Right forelimb (tissue), 1 donor: ENCODE measurements around the gene SELENON.

Experiments used
- DNase-seq: peaks from one replicate; pipeline ENCODE4 v3.0.0-alpha.2; 2018

Gene SELENON

DNA sequence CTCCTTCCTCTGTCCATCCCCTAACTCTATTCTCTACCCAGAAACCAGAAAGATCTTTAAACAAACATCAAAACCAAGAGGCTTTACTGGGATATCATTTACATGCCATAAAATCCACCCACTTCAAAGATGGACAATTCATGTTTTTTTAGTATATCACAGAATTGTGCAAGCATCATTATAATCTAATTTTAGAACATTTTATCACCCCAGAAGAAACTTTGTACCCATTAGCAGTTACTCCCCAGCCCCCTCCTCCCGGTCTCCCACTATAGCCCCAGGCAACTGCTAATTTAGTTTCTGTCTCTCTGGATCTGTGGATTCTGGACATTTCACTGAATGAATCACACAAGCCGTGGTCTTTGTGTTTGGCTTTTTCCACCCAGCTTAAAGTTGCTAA, 4.8 kb upstream of the SELENON start:
- DNase-seq: no peak

DNA sequence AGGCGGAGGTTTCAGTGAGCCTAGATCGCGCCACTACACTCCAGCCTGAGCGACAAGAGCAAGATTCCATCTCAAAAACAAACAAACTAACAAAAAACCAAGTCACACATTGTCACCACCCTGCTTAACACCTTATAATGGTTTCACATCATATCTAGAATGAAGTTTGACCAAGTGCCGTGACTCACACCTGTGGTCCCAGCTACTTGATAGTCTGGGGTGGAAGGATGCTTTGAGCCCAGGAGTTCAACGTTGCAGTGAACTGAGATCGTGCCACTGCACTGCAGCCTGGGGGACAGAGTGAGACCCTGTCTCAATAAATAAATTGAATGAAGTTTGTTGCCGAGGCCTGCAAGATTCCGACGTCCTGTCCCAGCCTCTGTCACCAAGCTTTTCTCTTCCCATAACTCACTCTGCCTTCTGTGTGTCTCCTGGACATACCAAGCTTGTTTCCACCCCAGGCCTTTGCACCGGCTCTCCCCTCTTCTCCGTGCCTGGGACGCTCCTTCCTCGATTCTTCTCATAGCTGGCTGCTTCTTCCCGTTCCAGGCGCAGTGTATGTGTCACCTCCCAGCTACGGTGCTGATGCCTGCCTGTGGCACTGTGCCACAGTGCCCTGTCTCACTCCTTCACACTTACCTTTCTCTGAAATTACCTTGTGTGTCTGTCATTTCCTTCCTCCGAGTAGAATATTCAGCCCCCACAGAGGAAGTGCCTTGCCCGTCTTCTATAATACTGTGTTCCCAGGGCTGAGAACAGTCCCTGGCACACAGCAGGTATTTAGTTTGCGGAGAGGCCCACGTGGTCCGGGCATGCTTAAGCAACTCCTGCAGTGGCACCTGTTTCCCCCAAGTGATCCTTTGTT, 3.8 kb upstream of the SELENON start:
- no peak for DNase-seq

DNA sequence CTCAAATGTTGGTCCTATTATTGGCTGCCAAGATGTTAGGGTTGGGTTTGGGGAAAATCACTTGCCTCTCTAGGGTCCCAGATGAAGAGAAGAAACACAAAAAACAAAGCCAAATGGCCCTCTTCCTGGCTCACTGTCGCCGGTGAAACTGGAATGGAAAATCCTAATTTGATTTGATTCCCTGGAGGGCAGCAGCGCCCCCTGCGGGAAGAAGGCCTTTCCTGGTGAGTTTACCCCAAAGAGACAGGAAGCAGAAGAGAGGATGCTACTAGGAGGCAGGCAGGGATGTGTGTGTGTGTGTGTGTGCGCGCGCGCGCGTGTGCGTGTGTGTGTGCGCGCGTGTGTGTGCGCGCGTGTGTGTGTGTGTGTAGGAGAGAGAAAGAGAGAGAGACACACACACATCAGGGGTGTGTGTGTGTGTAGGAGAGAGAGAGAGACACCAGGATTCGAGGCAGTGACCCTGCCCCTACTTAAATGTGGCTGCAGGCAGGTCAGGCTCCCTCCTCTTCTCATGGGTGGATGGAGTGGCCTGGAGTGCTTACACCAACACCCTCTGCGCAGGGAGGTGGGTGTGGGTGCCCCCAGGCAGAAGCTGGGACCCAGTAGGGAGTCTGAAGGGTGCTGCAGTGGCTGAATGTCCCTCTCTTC, 3.1 kb upstream of the SELENON start:
- peak; percentile 88 for DNase-seq

DNA sequence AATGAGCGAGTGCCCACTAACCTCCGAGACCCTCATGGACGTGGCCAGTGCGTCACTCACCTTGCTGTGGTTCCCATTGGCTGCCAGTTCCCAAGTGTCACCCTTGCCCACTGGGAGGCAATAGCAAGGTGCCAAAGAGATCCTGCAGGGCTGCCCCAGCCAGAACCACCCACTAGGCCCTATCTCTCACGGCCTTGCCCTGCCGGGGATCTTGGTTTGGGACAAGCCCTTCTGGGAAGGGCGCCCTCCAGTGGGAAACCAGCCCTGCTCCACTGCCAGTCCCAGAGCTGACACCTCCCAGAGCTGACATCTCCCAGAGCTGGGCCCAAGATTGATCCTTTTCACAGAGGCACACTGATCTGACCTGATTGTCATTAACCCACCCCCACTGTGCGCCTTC, 2.1 kb upstream of the SELENON start:
- no peak for DNase-seq

DNA sequence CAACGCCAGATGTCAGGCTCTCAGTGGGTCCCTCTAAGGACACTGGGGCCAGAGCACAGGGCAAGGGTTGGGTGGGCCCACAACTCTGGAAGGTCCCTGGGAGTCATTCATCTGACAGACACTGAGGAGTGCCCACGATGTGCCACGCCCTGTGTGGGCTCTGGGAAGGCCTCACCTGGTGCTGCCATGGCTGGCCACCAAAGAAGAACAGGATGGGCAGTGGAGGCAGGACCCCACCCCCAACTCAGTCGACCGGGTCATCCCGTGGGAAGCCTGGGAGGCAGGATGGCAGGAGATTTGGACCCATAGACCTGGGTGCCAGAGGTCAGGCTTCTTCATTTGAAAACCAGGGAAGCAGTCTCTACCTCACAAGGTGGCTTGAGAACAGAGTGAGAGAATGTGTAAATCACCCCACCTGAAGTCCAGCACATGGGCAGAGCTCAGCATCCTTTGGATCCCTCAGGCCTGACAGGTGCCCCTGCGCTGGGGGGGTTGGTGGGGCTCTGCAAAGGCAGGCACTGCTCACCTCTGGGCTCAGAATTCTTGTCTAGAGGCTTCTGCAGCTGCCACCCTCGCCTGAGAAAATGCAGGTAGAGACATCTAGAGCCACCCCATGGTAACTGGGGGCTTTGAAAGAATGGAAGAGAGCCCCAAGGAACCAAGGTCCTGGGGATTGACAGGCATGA, 1.2 kb upstream of the SELENON start:
- no peak for DNase-seq

DNA sequence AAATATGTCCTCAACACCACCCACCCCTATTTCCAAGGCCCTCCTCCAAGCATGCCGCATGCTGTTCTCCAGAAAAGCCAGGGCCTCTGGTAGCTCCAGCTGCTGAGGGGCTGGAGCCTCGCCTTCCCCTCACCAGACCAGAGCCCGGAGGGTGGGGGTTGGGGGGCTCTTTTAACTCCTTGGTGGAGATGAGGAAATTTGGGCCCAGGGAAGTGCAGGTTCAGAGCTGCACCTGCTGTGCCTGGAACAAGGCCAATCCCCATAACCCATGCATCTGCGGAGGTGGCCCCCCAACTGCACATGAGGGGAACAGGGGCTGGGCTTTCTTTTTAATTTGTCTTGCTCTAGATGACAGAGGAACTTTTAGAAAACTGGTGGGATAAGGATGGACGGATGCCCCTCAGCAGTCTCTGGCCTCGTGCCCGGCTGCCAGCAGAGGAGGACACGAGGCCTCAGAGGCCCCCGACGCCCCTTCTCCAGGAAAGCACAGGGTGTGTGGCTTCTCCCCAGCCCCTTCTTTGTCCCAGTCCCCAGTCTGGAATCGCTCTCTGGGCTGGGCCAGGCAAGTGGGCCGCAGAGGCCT, 550 bp upstream of the SELENON start:
- DNase-seq: no peak

DNA sequence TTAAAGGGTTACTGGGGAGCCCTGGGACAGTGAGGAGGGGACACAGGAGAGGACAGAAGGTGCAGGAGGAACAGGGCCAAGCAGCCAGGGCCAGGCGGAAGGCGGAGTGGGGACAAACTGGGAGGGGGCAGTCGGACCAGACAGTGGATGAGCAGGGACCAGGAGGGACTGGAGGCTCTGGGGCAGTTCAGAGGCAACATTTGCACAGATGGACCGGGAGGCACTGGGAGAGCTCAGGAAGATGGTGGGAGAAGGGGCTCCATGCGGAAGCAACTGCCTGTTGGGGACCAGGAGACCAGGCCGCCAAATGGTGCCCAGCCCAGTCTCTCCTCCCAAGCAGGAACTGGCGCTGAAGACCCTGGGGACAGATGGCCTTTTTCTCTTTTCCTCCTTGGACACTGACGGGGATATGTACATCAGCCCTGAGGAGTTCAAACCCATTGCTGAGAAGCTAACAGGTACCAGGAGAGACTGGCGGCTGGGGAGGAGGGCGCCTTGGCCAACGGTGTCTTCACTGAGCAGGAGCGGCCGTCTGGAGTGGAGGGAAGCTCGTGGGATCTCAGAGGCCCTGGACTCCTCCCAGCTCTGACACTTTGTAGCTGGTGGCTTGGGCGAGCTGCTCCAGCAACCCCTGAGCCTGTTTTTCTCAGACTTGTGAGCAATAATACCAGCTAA, 847 bp downstream of the SELENON start:
- no peak for DNase-seq

DNA sequence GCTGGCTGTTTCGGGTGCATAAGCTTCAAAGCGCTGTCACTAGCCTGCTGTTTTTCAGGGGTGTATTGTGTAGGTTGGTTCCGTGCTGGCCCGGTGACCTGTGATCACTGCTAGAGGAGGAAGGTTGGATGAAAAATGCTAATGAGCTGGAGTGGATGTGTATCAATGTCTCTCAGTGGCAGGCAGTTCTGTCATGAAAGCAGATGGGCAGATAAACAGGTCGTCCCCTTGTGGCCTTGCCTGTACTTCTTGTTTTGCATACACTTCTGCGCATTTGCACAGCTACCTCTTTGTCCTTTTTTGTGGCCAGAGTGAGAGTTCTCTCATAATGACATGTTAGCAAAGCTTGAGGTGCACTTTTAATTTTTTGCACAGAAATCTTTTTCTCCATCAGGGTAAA, 2.9 kb downstream of the SELENON start:
- DNase-seq: no peak

DNA sequence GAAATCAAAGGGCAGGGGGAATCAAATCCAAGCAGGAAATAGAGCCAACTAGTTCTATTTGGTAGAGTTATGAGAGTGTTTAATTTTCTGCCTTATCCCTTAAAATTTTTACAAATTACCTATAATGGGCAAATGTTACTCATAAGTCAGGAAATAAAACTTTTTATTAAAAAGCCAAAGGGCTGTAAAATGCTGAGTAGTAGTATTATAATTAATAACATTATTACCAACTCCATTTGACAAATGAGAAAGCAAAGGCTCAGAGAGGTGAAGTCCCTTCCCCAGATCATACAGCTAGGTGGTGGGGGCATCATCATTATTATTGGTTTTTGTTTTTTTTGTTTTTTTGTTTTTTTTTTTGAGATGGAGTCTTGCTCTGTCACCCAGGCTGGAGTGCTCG, 3.4 kb downstream of the SELENON start:
- no peak for DNase-seq

DNA sequence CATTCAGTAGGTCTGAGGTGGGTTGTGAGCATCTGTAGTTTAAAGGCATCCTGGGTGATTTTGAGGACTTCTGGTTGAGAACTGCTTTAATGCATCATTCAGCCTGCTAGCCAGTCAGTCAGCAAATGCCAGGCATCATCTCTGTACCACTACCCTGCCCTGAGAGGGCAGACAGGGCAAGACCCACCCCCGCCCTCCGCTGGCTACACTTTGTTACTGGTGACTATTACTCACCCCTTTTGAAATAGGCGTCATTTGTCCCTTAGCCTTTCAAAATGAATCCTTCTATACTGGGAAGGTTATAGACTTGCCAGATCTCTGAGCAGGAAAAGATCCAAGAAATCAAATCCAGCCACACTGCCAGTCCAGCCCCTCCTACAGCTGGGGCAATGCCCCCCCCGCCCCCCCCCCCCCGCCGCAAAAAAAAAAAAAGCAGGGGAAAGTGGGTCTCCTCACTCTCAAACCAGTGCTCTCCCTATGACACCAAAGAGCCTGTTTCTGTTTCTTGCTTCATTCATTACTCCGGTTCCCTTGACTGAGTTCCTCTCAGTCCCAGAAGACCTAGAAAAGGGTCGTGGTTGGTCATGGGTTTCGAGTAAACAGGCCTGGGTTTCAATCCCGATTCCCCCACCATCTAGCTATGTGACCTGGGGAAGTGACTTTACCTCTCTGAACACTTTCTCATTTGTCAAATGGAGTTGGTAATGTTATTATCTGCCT, 4.4 kb downstream of the SELENON start:
- DNase-seq: no peak

DNA sequence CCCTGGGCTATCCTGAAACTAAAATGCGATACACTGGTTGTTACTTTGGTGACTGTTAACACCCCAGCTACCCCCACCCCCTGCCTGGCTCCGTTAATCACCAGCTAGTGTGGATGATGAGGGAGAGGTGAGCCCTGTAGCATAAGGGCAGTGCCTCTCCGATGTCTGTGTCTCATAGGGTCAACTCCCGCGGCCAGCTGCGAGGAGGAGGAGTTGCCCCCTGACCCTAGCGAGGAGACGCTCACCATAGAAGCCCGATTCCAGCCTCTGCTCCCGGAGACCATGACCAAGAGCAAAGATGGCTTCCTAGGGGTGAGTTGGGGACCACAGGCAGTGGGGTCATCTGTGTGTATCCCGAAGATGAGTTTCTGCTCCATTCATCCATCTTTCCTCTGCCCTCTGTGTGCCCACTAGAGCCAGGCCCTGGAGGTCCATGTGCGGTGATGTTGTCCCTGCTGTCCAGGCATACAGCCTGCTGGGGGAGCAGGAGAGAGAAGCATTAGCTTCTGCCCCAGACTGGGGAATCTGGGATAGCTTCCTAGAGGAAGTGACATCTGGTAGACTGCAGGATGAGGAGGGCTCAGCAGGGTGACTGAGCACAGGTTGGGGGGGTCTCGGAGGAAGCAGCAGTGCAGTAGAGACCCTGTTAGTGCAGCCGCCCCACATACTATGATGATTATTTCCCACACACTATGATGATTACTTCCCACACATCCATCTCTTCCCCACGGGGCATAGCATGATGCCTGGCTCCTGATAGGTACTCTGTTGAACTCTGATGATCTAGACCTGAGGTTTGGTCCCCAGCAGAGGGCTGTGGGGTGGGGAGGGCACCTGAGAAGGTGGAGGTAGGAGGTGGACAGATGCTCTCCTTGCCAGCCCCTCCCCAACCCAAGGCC, 5.2 kb downstream of the SELENON start:
- no peak for DNase-seq

DNA sequence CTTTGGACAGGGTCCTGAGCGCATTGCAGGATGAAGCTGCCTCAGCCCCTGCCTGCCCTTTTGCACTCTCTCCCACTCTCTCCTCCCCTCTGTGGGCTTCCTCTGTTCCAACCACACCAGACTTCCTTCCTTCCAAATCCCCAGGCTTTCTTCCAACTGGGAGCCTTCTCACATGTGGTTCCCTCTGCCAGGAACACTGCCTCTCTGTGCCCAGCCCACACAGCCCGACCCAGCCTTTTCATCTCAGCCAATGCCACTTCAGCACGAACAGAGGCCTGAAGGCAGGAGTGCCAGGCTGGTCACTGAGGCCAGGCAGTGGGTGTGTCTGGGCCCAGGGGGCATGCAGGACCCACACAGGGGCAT, 5.9 kb downstream of the SELENON start:
- peak; percentile 61 for DNase-seq

DNA sequence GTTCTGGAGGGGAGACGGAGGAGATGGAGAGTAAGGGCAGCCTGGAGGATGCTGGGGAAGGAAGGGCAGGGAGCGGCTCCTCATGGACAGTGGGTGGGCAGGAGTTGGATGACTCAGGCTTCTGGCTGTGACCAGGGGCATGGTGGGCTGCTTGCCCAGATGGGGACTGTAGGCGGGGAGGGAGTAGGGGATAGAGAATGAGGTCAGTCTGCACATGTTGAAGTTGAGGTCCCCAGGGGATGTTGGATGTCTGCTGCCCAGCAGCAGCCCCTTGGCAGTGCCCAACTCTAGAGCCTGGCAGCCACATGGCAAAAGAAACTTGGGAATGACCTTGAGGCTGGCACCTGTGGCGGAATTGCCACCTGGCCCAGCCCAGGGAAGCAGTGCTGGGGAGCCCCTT, 6.4 kb downstream of the SELENON start:
- DNase-seq: no peak

DNA sequence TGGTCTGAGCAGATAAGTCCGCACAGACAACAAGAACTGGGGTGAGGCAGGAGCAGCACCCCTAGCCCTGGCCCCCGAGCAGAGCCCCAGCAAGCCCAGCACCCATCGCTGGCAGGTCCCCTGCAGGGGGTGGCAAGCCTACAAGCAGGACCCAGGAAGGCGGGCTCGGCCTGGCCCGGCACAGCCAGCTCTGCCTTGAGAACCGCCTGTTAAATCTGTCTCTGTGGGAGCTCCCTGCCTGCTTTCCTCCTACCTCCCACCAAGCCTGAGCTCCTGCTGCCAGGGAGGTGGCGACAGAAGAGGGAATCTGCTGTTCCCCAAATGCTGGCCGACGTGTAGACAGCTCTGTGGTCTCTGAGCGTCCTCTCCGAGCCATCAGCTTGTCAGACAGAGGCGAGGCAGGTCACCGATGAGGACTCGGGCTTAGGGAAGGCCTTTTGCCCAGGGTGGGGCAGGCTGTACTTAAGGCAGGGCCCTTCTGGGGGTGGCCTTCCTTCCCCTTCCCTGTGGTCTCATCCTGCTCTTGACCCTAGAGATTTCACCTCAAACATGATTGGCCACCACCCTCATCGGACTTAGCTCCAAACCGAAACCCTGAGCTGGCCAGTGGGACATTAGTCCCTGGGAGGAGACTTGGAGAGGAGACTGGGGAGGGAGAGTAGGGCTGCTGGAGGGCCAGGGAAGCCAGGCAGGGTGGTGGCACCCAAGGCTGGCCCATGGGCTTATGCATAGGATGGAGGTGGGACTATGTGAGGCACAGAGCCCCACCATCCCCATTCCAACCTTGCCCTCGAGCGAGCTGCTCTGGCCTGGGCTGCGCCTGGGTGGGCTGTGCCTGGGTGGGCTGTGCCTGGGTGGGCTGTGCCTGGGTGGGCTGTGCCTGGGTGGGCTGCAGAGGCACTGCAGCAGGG, 7.7 kb downstream of the SELENON start:
- no peak for DNase-seq

DNA sequence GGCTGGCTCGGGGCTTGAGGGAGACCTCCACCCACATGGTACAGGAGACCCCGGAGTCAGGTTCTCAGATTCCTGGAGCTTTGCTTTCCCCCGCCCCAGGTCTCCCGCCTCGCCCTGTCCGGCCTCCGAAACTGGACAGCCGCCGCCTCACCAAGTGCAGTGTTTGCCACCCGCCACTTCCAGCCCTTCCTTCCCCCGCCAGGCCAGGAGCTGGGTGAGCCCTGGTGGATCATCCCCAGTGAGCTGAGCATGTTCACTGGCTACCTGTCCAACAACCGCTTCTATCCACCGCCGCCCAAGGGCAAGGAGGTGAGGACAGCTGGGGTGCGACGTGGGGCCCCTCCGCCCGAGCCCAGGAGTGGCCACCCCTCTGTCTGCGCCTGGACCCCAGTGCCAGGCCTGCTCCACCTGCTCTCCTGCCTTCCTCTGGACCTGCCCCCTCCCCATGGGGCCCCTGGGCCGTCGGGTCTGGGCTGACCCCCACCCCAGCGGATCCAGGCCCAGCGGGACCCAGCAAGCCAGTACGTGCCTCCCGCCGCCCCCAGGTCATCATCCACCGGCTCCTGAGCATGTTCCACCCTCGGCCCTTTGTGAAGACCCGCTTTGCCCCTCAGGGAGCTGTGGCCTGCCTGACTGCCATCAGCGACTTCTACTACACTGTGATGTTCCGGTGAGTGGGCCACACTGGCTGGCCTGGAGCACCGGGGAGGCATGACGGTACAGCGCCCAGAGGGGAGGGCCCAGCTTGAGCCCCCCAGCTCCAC, 8.7 kb downstream of the SELENON start:
- DNase-seq: no peak

DNA sequence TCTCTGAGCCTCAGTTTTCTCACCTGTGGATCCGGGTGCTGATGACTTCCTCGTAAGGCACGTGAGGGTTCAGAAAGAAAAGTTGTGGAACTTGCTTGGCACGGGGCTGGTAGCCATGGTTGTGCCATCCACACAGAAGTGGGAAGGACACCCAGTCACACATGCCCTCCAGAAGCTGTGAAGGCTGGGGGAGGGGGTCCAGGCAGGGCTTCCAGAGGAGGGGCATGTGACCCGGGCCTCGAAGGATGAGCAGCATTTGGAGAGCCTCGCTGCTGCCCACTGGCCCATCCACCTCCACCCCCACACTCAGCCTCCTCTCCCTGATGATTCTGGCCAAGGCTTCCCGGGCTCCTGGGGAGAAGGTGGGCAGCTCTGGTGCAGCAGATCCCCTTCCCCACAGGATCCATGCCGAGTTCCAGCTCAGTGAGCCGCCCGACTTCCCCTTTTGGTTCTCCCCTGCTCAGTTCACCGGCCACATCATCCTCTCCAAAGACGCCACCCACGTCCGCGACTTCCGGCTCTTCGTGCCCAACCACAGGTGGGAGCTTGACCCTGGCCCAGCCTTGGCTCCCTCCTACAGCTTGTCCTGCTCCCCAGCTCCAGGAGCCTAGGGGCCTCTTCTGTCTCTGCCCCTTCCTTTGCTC, 9.4 kb downstream of the SELENON start:
- no peak for DNase-seq

DNA sequence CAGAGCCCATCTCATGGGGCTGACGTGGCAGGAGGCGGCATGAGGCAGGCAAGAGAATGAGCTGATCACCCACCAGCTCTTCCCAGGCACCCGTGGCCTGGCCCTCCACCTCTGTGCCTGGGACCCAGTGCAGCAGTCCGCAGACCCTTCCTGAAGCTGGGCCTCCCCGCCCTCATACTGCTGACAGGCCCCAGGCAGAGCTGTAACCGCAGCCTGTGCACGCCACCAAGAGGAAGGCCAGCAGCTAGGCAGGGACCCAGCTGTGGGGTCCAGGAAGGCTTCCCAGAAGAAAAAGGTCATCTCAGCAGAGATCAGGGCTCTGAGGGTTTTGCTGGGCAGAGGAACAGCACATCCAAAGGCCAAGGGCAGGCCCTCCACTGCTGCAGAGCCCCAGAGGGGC, 9.9 kb downstream of the SELENON start:
- DNase-seq: no peak

DNA sequence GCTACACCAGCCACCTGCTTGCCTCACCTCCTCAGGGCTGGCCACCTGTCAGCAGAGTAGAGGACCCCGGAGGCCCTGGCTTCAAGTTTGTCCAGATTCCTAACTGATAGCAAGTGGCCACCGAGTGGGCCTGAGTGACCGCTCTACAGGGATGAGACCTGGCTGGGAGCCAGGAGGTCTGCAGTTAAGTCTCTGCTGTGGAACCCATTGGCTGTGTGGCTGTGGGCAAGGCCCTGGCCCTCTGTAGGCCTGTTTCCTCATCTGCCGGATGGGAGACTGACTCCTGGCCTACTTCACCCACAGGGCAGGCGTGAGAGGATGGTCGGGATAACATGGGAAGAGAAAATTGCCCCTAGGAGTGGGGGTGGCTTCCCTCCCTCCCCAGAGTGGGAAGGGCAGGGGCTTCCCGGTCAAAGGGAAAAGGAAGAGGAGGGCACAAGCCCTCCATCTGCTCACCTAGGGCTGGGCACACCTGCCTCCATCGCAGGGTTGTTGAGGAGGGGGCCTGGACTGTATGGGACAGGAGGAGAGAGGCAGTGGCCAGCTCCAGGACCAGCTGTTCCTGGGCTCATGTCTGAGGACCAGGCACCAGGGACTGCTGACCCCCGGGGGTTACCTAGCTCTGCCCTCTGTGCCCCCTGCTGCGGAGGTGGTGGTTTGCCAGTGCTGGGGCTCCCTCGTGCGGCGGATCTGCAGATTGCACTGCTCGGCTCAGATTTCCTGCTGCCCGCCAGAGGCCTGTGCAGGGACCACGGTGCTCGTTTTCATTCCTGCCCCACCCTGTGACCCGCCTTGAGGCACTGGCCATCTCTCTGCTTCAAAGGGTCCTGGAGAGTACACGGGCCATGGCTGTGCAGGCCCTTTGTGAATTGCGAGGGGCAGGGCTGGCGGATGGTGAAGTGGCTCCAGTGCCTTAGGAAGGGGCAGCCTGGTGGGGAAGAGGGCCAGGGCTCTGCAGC, 10.6 kb downstream of the SELENON start:
- peak; percentile 87 for DNase-seq
